Rectal smooth muscle tissue (tissue), 1 donor: ENCODE data around the gene C17orf113.
A peak's percentile ranks its signal among the peaks of the same experiment; 100 is the strongest.

Experiments used
- H3K27ac ChIP-seq: one replicate; pipeline ENCODE4 v1.7.0; 2013; ENCODE audit warnings: low read depth, low read length, inconsistent platforms
- H3K27me3 ChIP-seq: one replicate; pipeline ENCODE4 v1.7.0; 2013; ENCODE audit warnings: low read length; ENCODE audit not compliant: control insufficient read depth, insufficient read depth
- H3K36me3 ChIP-seq: one replicate; pipeline ENCODE4 v1.7.0; 2013; ENCODE audit warnings: low read length; ENCODE audit not compliant: control insufficient read depth, insufficient read depth
- H3K4me1 ChIP-seq: one replicate; pipeline ENCODE4 v1.7.0; 2013; ENCODE audit warnings: low read length; ENCODE audit not compliant: control insufficient read depth, insufficient read depth
- H3K4me3 ChIP-seq: one replicate; pipeline ENCODE4 v1.7.0; 2013; ENCODE audit warnings: low read length
- H3K9ac ChIP-seq: one replicate; pipeline ENCODE4 v1.7.0; 2013; ENCODE audit warnings: low read length

The C17orf113 gene

DNA sequence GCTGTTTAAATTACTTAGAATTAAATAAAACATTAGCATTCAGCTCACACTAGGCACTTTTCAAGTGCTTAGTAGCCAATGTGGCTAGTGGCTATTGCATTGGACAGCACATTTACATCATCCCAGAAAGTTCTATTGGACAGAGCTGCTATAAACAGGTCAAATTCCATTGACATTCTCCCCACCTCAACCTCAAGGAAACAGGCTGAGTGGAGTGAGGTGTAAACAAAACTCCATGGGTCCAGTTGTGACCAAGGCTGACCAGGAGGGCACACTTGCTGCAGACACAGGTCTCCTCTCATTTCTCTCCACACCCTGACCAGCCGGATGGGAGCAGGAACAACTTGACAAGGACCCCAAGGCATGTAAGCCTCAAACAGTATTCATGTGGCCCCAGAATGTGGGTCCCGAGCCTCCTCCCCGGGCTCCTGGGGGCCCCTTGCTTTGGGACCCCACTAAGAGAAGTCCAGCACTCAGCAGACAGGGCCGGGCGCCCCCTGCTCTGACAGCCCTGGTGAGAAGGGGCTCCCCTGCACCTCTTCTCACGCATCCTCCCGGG, 488 bp downstream of the C17orf113 start:
- peak overlapping the region; percentile 41 for H3K9ac ChIP-seq
- no peak overlapping the region for H3K27ac ChIP-seq
- peak overlapping the region; percentile 54 for H3K4me3 ChIP-seq
- H3K36me3 ChIP-seq, result no peaks in the 10 kb centered on the region
- peaks cover 4% of the 10 kb centered on the region for H3K27me3 ChIP-seq
- H3K4me1 ChIP-seq, result peaks cover 3% of the 10 kb centered on the region

DNA sequence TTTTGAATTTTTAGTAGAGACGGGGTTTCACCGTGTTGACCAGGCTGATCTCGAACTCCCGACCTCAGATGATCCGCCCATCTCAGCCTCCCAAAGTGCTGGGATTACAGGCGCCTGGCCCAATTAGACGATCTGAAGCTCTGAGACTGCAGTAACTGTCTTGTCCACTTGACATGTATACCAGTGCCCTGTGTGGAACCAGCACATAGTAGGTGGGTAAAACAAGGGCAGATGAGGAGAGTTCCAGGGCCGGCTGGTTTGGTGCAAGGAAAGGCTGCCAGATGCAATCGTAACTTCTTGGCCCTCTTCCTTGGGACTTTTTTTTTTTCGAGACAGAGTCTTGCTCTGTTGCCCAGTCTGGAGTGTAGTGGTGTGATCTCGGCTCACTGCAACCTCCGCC, 3.1 kb downstream of the C17orf113 start:
- Histone ChIP-seq H3K27ac (no peak overlapping the region), H3K27me3 (no peaks in the 10 kb centered on the region)

DNA sequence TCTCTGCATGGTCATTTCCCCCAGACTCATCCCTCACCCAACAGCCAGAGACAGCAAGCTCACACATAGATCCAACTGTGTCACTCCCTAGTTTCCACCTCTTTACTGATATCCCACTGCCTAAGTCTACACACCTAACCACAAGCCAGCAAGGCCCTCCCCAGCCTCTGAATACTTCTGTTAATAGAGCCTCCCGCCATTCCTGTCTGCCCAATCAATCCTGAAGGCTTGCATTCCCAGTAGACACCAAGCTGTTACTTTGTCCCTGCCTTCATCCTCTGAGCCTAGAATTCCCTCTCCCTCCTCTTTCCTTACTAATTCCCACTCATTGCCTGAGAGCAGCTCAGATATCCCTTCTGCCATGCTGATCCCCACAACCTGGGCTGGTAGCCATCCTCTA, 4.7 kb downstream of the C17orf113 start:
- peaks cover 3% of the 10 kb centered on the region for H3K4me1 ChIP-seq
- no peak overlapping the region for H3K4me3 ChIP-seq
- H3K9ac ChIP-seq, result no peak overlapping the region
- no peaks in the 10 kb centered on the region for H3K27me3 ChIP-seq
- H3K27ac ChIP-seq, result no peak overlapping the region
- no peaks in the 10 kb centered on the region for H3K36me3 ChIP-seq

More for the DNA sequence above, 3.1 kb downstream of the C17orf113 start:
- peaks cover 3% of the 10 kb centered on the region for H3K4me1 ChIP-seq
- no peak overlapping the region for H3K4me3 ChIP-seq
- H3K9ac ChIP-seq, result no peak overlapping the region
- H3K36me3 ChIP-seq, result no peaks in the 10 kb centered on the region

DNA sequence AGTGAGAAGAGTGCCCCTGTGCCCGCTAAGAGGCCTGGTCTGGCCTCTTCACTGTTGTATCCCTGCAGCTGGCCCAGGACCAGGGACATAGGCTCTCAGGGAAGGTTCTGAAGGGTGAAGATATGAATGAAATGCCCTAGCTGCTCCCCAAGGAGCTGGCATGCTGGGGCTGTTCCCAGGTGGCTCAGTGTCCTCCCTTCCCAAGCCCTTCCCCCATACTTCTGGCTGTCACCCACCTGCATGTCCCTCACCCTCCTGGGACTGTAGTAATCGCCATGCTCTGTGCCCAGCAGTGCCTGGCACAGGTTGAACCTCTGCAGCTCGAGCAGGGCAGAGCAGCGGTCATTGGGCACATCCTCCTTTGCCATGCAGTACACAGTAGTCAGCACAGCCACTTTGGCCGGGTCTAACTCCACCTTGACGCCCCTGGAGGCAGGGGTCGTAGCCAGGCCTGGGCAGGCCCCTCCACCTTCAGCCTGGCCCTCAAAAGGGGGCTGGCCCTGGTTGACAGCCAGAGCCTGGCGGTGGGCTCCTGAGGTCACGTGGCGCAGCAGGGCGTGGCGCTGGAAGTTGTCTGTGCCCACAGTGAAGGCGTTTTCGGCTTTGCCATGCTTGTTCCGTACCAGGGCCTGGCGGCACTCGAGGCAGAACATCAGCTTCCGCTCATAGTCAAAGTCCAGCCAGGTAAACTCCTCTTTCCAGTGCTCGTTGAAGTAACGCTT, 7.6 kb downstream of the C17orf113 start:
- H3K4me3 ChIP-seq, result no peak overlapping the region
- H3K36me3 ChIP-seq, result no peaks in the 10 kb centered on the region
- no peak overlapping the region for H3K27ac ChIP-seq
- H3K9ac ChIP-seq, result no peak overlapping the region
- H3K27me3 ChIP-seq, result no peaks in the 10 kb centered on the region
- H3K4me1 ChIP-seq, result no peaks in the 10 kb centered on the region

DNA sequence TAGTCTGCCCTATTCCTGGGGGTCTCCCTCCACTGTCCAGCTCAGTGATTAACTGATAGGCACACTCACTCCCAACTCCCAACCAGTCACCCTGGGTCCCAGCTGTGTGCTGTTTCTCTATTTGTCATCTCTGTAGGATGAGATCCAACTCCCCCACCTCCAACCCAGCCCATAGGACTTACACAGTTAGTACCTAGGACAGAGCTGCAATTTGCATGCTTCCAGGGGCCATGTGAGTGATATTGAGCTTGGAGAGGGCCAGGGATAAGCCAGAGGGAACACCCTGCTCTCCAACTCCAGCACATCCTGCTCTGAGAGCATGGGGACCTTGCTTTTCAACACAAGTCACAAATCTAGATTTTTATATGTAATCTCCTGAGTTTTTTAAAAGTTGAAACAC, 8.8 kb downstream of the C17orf113 start:
- H3K4me3 ChIP-seq, result no peak overlapping the region
- H3K27me3 ChIP-seq, result no peaks in the 10 kb centered on the region
- no peak overlapping the region for H3K9ac ChIP-seq
- H3K36me3 ChIP-seq, result no peaks in the 10 kb centered on the region
- no peak overlapping the region for H3K27ac ChIP-seq
- H3K4me1 ChIP-seq, result no peaks in the 10 kb centered on the region

DNA sequence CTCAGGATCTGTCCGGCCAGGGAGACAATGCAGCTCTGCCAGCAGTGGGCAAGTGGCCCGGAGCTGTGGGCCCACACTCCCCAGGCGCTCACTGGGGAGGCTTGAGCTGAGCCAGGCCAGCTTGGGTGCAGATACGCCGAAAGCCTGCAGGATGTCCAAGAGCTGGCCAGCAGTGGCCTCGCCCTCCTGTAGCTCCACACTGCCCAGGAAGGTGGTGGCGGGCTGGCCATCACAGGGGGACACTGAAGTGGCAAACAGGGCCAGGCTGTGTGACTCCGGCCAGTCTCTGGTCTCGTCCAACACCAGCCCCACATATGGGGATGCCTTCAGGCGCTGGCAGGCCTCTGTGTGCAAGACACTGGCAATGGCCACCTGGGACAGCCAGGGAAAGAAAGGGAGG, 9.6 kb downstream of the C17orf113 start:
- Histone ChIP-seq H3K27me3 (no peaks in the 10 kb centered on the region), H3K9ac (no peak overlapping the region), H3K4me1 (no peaks in the 10 kb centered on the region), H3K27ac (no peak overlapping the region), H3K36me3 (no peaks in the 10 kb centered on the region), H3K4me3 (no peak overlapping the region)

DNA sequence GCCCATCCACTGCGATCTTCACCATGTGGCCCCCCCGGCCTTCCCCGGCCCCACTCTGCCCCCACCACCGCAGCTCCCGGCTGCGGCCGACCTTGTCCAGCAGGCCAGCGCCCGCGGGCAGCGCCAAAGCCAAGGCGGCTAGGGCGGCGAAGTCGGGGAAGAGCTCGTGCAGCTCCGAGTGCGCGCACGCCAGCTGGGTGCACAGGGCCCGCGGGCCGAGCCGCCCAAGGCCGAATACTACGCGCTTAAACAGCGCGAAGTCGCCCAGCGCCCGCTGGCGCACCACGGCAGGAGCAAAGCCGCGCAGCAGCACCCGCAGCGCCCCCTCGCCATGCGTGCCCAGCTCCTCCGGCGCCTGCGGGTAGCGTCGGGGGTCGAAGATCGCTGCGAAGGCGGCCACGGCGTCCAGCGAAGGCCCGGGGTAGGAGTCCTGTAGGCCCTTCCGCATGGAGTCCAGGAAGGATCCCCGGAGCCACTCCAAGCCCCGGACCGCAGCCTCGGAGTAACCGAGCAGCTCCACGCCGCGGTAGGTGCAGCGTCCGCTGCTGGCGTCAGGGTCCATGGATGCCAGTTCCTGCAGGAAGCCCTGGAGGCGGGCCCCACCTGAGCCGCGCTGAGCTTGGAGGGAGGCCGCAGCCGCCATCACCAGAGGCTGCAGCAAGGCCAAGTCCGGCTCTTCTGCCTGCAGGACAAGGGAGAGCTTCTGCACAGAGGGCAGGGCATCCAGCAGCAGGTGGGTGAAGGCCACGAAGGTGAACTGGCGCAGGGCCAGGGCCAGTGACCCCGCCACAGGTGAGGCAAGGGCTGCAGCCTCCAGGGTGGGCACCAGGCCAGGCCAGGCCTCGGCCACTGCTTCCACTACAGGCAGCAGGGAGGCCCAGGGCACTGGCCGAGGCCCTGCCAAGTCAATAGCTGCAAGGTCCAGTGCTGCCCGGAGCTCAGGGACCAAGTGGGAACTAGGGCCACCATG, 10.3 kb downstream of the C17orf113 start:
- no peaks in the 10 kb centered on the region for H3K36me3 ChIP-seq
- H3K27ac ChIP-seq, result no peak overlapping the region
- no peaks in the 10 kb centered on the region for H3K27me3 ChIP-seq
- no peaks in the 10 kb centered on the region for H3K4me1 ChIP-seq
- H3K4me3 ChIP-seq, result no peak overlapping the region
- H3K9ac ChIP-seq, result no peak overlapping the region

DNA sequence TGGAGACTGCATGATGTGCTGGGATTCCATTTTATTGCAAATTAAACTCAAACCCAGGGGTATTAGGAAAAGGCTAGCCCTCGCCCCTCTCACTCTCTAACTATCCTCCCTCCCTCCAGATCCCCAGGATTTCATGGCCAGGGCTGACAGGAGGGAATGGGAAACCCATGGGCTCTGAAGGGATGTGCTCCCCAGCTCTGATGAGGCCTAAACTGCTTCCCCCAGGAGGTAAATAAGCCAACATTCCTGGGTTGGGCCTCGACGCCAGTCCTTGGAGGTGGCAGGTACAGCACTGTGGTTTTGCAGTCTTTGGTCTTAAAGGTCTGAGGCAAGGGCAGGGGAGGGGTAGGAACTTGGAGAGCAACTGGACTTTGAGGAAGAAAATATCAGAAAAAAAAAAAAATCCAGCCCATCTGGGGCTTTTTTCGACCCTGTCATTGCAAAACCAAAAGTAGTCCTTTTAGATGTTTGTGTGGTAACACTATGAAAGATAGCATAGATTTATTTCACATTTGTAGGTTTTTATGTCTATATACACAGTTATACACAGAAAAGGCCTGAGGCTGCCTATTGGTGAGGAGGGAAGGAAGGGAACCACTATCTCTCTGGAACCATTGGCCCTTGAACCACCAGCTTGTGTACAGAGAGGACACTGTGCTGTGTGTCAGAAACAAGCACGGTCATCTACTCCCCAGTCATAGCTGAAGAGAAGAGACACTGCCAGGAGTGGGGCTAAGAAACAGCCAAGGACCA, 12.0 kb downstream of the C17orf113 start:
- no peak overlapping the region for H3K27ac ChIP-seq
- H3K36me3 ChIP-seq, result no peaks in the 10 kb centered on the region
- no peak overlapping the region for H3K9ac ChIP-seq
- no peak overlapping the region for H3K4me3 ChIP-seq
- no peaks in the 10 kb centered on the region for H3K27me3 ChIP-seq
- no peaks in the 10 kb centered on the region for H3K4me1 ChIP-seq

DNA sequence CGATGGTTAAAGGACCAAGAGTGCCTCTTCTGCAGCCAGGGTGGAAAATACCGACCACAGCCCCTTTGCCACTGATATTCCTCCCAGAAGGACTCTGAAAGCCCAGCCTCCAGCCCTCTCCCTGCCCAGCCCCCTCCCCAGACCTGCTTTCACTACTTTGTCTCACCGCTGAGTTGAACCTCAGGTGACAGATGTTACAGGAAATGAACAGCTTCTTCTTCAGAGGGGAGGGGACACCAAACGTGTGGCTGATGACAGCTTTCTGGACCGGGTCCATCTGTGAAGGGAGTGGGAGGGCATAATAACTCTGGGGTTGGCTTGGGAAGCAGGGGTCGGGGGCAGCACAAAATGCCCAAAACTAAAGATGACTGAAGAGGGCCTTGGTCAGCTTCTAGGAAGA, 16.3 kb downstream of the C17orf113 start:
- no peak overlapping the region for H3K27ac ChIP-seq
- no peaks in the 10 kb centered on the region for H3K36me3 ChIP-seq
- no peaks in the 10 kb centered on the region for H3K27me3 ChIP-seq
- no peak overlapping the region for H3K4me3 ChIP-seq
- H3K9ac ChIP-seq, result no peak overlapping the region
- H3K4me1 ChIP-seq, result no peaks in the 10 kb centered on the region

DNA sequence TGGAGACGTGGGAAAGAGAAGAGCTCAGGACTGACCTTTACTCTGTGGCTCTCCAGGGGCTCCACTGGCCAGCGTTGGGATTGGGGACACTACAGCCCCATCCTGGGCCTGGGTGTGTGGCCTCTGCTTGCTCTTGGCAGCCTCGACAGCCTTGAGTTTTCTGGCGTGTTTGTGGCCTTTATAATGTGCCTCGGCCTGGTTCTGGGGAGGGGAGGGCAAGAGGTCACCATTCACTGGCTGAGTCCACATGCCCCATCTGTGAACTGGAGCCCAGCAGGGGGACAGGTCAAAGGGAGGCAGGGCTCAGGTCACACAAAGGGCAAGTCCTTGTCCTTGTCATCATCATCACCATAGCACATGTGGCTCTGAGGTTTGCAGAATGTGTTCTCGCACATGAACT, 18.8 kb downstream of the C17orf113 start:
- no peak overlapping the region for H3K9ac ChIP-seq
- no peaks in the 10 kb centered on the region for H3K4me1 ChIP-seq
- no peaks in the 10 kb centered on the region for H3K27me3 ChIP-seq
- no peak overlapping the region for H3K27ac ChIP-seq
- H3K4me3 ChIP-seq, result no peak overlapping the region
- no peaks in the 10 kb centered on the region for H3K36me3 ChIP-seq

DNA sequence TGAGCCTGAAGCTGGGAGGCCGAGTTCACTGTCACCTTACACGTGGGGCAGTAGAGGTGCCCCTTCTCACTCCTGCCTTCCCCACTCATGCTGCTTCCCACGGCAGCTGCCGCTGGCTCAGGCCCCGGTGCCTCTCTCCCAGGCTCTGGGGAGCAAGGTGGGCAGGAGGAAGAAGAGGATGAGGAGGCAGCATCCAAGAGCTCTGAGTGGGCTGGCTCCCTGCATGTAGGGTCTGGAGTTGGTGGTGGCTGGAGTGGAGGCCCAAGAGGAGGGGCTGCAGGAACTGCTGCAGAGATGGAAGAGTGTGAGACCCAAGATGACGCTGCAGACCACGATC, 21.6 kb downstream of the C17orf113 start:
- Histone ChIP-seq H3K4me1 (peaks cover 3% of the 10 kb centered on the region), H3K27me3 (no peaks in the 10 kb centered on the region), H3K4me3 (no peak overlapping the region), H3K27ac (no peak overlapping the region), H3K9ac (no peak overlapping the region), H3K36me3 (peaks cover 2% of the 10 kb centered on the region)
